ENCODE results near the gene PLCG2. TPM values are rescaled to one million over a fixed set of nuclear protein-coding genes. Genes with fewer than 3 reads are reported as not detected.
"Not testable (repeated sequence)": the region's sequence is repeated elsewhere in the genome, so short reads cannot be mapped to it uniquely, and the experiment has no call there.

Gene PLCG2
- total RNA-seq, 1 donor from 2014 or later: 8.6 TPM

GRCh38 chr16:81942007-81942601, 163.0 kb downstream of the PLCG2 start:
- ATAC-seq: no peak

DNA sequence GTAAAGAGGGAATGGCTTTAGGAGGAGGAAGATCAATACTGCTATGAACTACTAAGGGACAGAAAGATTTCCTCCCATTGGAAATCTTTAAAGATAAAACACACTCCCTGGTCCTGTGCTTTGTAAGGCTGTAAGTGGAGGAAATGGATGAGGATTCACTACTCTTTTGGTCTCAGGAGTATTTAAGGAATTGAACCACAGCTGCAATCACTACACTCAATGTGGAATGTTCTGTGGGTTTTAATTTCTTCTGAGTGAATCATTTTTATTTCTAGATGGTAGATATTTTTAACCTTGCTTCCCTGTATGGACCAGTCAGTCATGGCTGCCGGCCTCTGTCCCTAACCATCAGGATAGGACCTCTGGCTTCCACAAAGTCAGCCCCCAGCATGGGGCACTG, 166.6 kb downstream of the PLCG2 start:
- no peak for ATAC-seq

GRCh38 chr16:81946206-81946605, 167.1 kb downstream of the PLCG2 start:
- ATAC-seq: no peak

DNA sequence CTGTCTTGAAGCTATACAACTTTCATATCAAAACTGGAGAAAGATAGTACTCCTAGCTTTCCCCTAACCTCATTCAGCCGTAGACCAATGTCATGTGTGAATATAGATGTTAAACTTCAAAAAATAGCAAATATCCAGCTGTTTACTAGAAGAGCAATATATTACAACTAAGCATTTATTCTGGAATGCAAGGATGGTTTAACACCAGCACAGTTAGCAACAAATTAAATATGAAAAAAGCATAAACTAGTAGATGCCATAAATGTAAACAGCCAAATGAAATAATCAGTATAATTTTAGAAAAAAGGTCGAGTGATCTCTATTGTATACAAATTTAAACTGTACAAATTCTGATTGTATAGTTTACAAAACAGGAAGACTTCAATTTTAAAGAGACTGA, 172.5 kb downstream of the PLCG2 start:
- ATAC-seq: no peak

DNA sequence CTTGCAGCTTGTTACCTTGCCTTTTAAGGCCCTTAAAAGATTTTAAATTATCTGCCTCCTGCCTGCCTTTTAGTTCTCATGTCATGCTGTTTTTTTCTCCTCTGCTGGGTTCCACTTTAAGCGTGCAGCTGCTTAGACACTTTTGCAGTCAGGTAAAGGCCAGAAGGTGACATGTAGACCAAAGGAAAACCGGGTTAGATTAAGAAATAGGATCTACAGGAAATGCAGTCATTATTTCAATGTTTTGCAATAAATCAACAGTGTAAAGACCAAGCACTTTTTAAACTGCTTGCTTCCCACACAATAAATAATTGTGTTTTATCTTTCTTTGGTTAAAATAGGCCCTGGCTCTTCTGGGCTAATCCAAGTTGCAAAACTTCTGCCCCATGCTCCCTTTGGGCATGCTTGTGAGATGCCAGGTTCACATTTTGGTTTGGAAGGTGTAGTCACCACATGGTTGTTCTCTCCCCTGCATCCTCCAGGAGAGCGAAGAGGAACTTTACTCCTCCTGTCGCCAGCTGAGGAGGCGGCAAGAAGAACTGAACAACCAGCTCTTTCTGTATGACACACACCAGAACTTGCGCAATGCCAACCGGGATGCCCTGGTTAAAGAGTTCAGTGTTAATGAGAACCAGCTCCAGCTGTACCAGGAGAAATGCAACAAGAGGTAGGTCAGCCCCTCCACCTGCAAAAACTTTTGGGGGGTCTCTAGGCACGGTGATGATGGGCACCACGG, 177.3 kb downstream of the PLCG2 start:
- ATAC-seq: peak; percentile 69

DNA sequence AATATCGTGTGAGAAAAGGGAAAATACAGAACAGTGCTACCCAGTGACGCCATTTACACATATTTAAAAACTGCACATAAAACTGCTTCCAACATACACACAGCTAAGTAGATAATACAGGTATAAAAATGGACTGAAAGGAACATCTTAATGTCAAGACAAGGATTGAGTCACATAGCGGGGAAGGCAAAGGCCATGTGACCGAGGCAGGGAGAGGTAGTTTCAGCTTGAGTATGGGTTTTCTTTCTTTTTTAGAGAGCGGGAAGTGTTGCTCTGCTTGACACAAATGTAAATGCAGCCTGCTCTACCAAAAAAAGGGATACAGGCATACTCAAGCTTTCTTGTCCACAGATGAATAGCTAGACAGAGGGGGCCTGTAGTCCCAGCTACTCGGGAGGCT, 185.7 kb downstream of the PLCG2 start:
- no peak for ATAC-seq

GRCh38 chr16:81967358-81967757, 188.3 kb downstream of the PLCG2 start:
- ATAC-seq: no peak

- ATAC-seq: no peak
These were observed 192.8 kb downstream of the PLCG2 start for GRCh38 chr16:81971853-81972252.

- no peak for ATAC-seq
These were observed 194.6 kb downstream of the PLCG2 start for GRCh38 chr16:81973737-81974136.

DNA sequence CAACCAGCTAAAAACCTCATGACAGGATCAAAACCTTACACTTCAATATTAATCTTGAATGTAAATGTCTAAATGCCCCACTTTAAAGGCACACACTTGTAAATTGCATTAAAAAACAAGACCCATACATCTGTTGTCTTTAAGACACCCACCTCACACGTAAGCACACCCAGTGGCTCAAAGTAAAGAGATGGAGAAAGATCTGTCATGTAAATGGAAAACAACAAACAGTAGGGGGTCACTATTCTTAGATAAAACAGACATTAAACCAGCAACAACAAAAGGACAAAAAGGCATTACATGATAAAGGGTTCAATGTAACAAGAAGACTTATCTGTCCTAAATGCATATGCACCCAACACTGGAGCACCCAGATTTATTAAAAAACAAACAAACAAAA, 196.5 kb downstream of the PLCG2 start:
- no peak for ATAC-seq

DNA sequence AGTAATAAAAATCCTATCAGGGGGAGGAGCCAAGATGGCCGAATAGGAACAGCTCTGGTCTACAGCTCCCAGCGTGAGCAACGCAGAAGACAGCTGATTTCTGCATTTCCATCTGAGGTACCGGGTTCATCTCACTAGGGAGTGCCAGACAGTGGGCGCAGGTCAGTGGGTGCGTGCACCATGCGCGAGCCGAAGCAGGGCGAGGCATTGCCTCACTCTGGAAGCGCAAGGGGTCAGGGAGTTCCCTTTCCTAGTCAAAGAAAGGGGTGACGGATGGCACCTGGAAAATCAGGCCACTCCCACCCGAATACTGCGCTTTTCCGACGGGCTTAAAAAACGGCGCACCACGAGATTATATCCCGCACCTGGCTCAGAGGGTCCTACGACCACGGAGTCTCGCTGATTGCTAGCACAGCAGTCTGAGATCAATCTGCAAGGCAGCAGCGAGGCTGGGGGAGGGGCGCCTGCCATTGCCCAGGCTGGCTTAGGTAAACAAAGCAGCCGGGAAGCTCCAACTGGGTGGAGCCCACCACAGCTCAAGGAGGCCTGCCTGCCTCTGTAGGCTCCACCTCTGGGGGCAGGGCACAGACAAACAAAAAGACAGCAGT, 198.3 kb downstream of the PLCG2 start:
- not testable (repeated sequence) for ATAC-seq

- ATAC-seq: no peak
These were observed 208.0 kb downstream of the PLCG2 start for GRCh38 chr16:81987121-81987520.

DNA sequence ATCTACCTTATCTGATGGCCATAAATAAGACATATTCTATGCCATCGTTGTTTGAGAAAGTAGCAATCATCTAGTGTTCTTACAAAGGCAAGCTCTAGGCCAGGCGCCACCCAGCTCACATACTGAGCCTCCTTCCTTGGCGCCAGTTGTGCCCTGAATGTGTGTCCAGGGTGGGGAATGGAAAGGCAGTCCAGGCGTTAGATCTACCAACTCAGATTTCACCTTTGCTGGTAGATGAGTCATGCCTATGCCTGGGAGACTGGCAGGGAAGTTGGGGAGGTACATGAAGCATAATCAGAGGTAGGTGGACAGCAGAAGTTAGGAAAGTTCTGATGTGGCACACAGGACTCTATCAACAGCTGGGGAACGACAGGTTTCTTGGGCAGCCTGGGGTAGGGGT, 208.6 kb downstream of the PLCG2 start:
- peak; percentile 48 for ATAC-seq

- no peak for ATAC-seq
These were observed 213.8 kb downstream of the PLCG2 start for GRCh38 chr16:81992859-81993258.

DNA sequence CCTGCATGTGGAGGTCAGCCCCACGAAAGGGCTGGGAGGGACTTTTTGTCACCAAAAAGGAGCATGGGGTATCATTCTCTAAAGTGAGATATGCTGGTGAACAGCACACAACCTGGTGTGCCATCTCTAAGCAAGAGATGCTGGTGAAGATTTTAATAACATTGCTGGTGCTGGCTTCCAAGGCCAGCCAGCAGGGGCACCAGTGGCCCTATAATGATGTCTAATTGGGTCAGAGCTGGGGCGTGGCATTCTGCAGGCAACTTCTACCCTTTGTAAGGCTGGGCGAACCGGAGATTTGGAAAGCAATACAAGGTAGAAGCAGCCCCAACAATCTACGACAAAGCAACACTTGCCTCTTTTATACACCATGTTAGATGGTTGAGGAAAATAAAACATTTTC, 215.4 kb downstream of the PLCG2 start:
- ATAC-seq: peak; percentile 11

GRCh38 chr16:81995651-81996050, 216.6 kb downstream of the PLCG2 start:
- ATAC-seq: no peak

GRCh38 chr16:81996664-81997509, 217.8 kb downstream of the PLCG2 start:
- peak; percentile 79 for ATAC-seq

DNA sequence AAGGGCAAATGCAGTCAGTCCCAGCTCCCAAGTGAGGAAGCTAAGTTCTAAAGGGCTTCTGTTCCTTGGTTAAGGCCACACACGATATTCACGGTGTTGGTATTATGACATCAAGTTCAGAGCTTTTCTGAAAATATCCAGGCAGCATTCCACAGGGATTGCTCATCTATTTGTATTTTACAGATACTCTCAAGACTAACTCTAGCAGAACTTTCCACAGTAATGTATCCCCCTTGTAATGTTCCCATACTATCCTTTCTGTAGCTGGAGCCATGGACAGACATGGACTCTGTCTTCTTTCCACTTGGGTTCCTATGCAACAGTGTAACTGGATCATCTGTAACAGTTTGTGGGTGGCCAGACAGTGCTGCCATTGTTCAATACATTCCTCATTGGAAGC, 218.6 kb downstream of the PLCG2 start:
- peak; percentile 27 for ATAC-seq

GRCh38 chr16:82002831-82003230, 223.7 kb downstream of the PLCG2 start:
- peak; percentile 67 for ATAC-seq

GRCh38 chr16:82004601-82005000, 225.5 kb downstream of the PLCG2 start:
- ATAC-seq: no peak

GRCh38 chr16:82005027-82005830, 226.1 kb downstream of the PLCG2 start:
- no peak for ATAC-seq

DNA sequence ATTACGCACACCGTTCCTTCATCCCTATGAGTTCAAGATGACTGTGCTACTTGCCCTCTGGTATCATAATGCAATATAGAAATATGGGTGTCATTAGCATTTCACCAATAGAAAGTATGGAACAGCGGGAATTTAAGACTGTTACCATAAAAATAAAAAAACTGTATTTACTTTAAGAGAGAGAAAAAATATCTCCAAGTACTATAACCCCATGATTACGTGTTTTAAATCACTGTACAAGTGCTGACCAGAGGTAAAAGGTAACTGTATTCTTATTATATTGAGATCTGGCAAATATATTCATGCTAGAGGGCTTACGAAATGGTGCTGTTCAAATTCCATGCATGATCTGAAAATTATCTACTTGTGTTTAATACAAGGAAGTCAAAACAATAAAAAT, 226.9 kb downstream of the PLCG2 start:
- ATAC-seq: no peak

Measured in esophagus mucosa (tissue), 1 donor.